Neuronal stem cell (in vitro differentiated cells): ENCODE results near the gene C10orf105. TPM values are rescaled to one million over a fixed set of nuclear protein-coding genes. Genes with fewer than 3 reads are reported as not detected.
A peak's percentile ranks its signal among the peaks of the same experiment; 100 is the strongest.

ENCODE experiments used
- DNase-seq: peaks from one replicate; pipeline ENCODE4 v3.0.0-alpha.2; 2013; ENCODE audit warnings: low spot score
- H2AFZ ChIP-seq: one replicate; pipeline ENCODE4 v1.6.1; 2013; ENCODE audit warnings: mild to moderate bottlenecking, low read length, inconsistent platforms
- H2AK5ac ChIP-seq: 2 replicates; pipeline ENCODE4 v1.6.1; 2013; ENCODE audit warnings: low read depth, mild to moderate bottlenecking, inconsistent platforms, low read length, moderate library complexity, mixed read lengths
- H2BK120ac ChIP-seq: 2 replicates; pipeline ENCODE4 v1.6.1; 2013; ENCODE audit warnings: low read depth, mild to moderate bottlenecking, inconsistent platforms, low read length, moderate library complexity, mixed read lengths
- H2BK12ac ChIP-seq: one replicate; pipeline ENCODE4 v1.6.1; 2013; ENCODE audit warnings: low read length, inconsistent platforms
- H2BK15ac ChIP-seq: 2 replicates; pipeline ENCODE4 v1.6.1; 2013; ENCODE audit warnings: mild to moderate bottlenecking, low read length, inconsistent platforms, mixed read lengths
- H2BK5ac ChIP-seq: one replicate; pipeline ENCODE4 v1.6.1; 2013; ENCODE audit warnings: inconsistent platforms, mild to moderate bottlenecking, low read length, moderate library complexity
- H3K14ac ChIP-seq: one replicate; pipeline ENCODE4 v1.6.1; 2013; ENCODE audit warnings: low read length, inconsistent platforms
- H3K18ac ChIP-seq: 2 replicates; pipeline ENCODE4 v1.6.1; 2013; ENCODE audit warnings: low read length, inconsistent platforms
- H3K23ac ChIP-seq: 2 replicates; pipeline ENCODE4 v1.6.1; 2013; ENCODE audit warnings: low read depth, mild to moderate bottlenecking, mixed read lengths, low read length, inconsistent platforms; ENCODE audit not compliant: poor library complexity
- H3K27ac ChIP-seq: replicated peaks from 3 replicates; pipeline ENCODE4 v1.5.1; 2013; ENCODE audit warnings: low read length, inconsistent platforms
- H3K27me3 ChIP-seq, 3 experiments: 2 replicates each; pipeline ENCODE4 v1.6.1; 2013; ENCODE audit warnings: low read length in 3 of 3, mild to moderate bottlenecking in 2 of 3, inconsistent platforms in 1 of 3, low read depth in 1 of 3, mixed read lengths in 1 of 3, moderate library complexity in 1 of 3; ENCODE audit not compliant: control insufficient read depth in 3 of 3, insufficient read depth in 3 of 3
- H3K36me3 ChIP-seq, 2 donors: replicated peaks in 1 of 2; 2 replicates each; pipeline ENCODE4 v1.6.1; 2013; ENCODE audit warnings: low read length in 2 of 2; ENCODE audit not compliant: control insufficient read depth in 2 of 2, insufficient read depth in 2 of 2
- H3K4ac ChIP-seq: 2 replicates; pipeline ENCODE4 v1.6.1; 2013; ENCODE audit warnings: inconsistent platforms, mild to moderate bottlenecking, low read length, moderate library complexity
- H3K4me1 ChIP-seq, 2 donors: 1 replicate in 1 of 2; 2 replicates in 1 of 2; pipeline ENCODE4 v1.6.1; 2013; ENCODE audit warnings: low read length in 2 of 2, low read depth in 1 of 2; ENCODE audit not compliant: control insufficient read depth in 2 of 2, insufficient read depth in 1 of 2
- H3K4me2 ChIP-seq: one replicate; pipeline ENCODE4 v1.6.1; 2013; ENCODE audit warnings: mild to moderate bottlenecking, low read length, inconsistent platforms; ENCODE audit not compliant: insufficient read depth, poor library complexity, severe bottlenecking
- H3K4me3 ChIP-seq, 2 donors: 2 replicates each; pipeline ENCODE4 v1.5.1; 2013; ENCODE audit warnings: low read length in 2 of 2, mild to moderate bottlenecking in 2 of 2, inconsistent platforms in 1 of 2, moderate library complexity in 1 of 2
- H3K79me1 ChIP-seq: one replicate; pipeline ENCODE4 v1.6.1; 2013; ENCODE audit warnings: low read depth, mild to moderate bottlenecking, inconsistent platforms, low read length, moderate library complexity
- H3K9ac ChIP-seq: one replicate; pipeline ENCODE4 v1.6.1; 2013; ENCODE audit warnings: mild to moderate bottlenecking, low read depth, low read length, inconsistent platforms; ENCODE audit not compliant: poor library complexity
- H3K9me3 ChIP-seq, 2 donors: replicated peaks in 1 of 2; 2 replicates each; pipeline versions ENCODE3 to v1.6.1; 2013; ENCODE audit warnings: low read length in 2 of 2, mild to moderate bottlenecking in 2 of 2, inconsistent platforms in 1 of 2, low read depth in 1 of 2, mixed read lengths in 1 of 2, moderate library complexity in 1 of 2; ENCODE audit not compliant: control insufficient read depth in 2 of 2, insufficient read depth in 1 of 2
- H4K8ac ChIP-seq: one replicate; pipeline ENCODE4 v1.6.1; 2013; ENCODE audit warnings: low read depth, mild to moderate bottlenecking, inconsistent platforms, low read length, moderate library complexity
- H4K91ac ChIP-seq: one replicate; pipeline ENCODE4 v1.6.1; 2013; ENCODE audit warnings: low read length, low read depth, mild to moderate bottlenecking, inconsistent platforms; ENCODE audit not compliant: poor library complexity
- WGBS, 2 donors: extraction: QIAGEN DNeasy Blood & Tissue Kit; methylation state at CpG; one replicate each; pipeline ENCODE4 v1.1.7; 2013; ENCODE audit warnings: missing lambda C conversion rate in 2 of 2, mixed read lengths in 1 of 2; ENCODE audit not compliant: insufficient read length in 2 of 2, insufficient replicate concordance in 1 of 2; ENCODE audit errors: extremely low coverage in 2 of 2; 5-methylcytosine and 5-hydroxymethylcytosine counted together
- polyA plus RNA-seq, 2 experiments: library from polyadenylated mRNA; stranded (reverse); fragments of 200-250 nt; gene quantifications; one replicate each; pipeline ENCODE4 v1.2.3, GENCODE V29; 2013

The C10orf105 gene, protein sequence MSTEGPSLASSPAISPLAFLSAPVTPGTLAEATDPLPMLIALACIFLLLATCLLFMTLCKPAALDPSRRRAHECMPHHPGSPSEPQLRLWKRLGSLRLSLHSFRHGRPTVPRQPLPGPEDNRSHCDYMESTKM
- polyA plus RNA-seq (2013, experiment 1 of 2), result 1.4 TPM
- 1.3 TPM for polyA plus RNA-seq (2013, experiment 2 of 2)

DNA sequence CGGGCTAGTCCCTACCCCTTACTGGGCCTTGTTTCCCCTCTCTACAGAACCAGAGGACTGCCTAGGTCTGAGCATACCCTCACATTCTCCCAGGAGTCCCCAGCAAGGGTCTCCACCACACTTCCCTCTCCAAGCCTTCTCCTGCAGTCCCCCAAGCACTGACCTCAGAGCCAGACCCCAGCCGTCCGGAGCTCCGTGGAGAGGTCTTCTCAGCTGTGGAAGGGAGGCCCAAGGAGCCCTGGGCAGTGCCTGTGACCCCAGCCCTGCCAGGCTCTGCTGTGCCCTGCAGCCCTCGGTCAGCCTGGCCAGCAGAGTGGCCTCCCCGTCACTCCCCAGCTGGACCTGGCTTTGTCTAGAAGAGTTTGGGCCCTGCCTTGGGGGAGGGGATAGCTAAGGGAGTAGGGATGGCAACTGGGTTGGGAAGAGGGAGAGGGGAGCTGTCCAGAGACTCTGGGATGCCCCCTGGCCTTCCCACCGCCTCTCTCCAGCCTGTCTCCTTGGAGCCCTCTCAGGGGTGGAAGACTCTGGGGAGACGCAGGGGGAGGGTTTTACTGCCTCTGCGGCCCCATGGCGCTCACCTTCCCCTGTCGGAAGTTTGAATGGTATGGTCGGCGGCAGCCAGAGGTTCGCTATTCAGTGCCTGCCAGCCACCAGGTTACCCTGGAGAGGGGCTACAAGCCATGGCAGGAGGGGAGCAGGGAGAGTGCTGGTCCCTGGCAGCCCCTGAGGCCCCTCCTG, at the start of gene C10orf105:
TSS of gene C10orf105 (minus strand) at position 315 of the 738 bp plus-strand sequence. CDS start 3,441 bp downstream, outside the sequence.
- H3K27me3 ChIP-seq, result peaks cover 0 to 28% (median 0%) of the 10 kb centered on the region in 3 experiments
- no peak within 1 kb of the TSS for H3K9ac ChIP-seq
- no peaks in the 10 kb centered on the region for H3K36me3 ChIP-seq
- peak within 1 kb of the TSS; percentile 56 for H2AK5ac ChIP-seq
- H3K4me3 ChIP-seq, result no peak within 1 kb of the TSS
- peak within 1 kb of the TSS; percentile 56 for H3K14ac ChIP-seq
- no peak for DNase-seq
- H3K9me3 ChIP-seq, result no peaks in the 10 kb centered on the region
- H2BK12ac ChIP-seq, result no peak within 1 kb of the TSS
- H2AFZ ChIP-seq, result no peak within 1 kb of the TSS
- no peak within 1 kb of the TSS for H4K91ac ChIP-seq
- H3K18ac ChIP-seq, result peak within 1 kb of the TSS; percentile 89
- peak within 1 kb of the TSS; percentile 17 for H2BK5ac ChIP-seq
- H3K4me2 ChIP-seq, result no peak within 1 kb of the TSS
- H2BK15ac ChIP-seq, result peak within 1 kb of the TSS; percentile 11
- H3K27ac ChIP-seq, result no peak within 1 kb of the TSS
- no CpG with 5 or more reads among the region's 14 CpGs for WGBS, 2 donors
- H4K8ac ChIP-seq, result peak within 1 kb of the TSS; percentile 1
- H3K4ac ChIP-seq, result no peak within 1 kb of the TSS
- peaks cover 0 to 14% of the 10 kb centered on the region in 2 donors for H3K4me1 ChIP-seq
- H2BK120ac ChIP-seq, result peak within 1 kb of the TSS; percentile 63
- no peak within 1 kb of the TSS for H3K23ac ChIP-seq
- H3K79me1 ChIP-seq, result no peaks in the 10 kb centered on the region

DNA sequence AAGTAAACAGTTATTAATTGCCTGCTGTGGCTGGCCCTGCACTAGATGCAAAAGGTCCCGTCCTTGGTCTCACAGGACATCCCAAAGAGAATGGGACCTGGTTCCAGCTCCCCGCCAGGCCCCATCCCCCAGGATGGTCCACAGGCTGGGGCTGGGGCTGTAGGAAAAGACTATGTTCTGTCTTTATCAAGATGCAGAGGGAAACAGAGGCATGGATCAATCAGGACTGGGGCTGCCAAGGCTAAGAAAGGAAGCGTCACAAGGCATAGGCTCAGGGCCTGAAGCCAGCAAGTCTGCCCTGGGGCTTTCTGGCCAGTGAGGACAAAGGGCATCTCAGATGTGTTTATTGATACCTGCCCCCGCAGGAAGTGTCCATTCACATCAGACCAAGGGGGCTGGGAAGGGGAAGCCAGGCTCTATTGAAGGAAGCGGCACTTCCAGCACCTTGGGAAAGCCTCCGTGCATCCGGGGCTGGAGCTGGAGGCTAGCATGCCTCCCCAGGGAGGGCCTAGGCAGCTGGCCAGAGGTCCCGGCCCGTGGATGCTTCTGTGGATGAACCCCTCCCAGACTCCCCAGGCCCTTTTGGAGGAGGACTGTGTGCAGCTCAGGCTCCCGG, 48.0 kb upstream of the C10orf105 start:
- Histone ChIP-seq H3K4me3 (no peak overlapping the region), H4K91ac (no peak overlapping the region), H2AFZ (peak overlapping the region; percentile 11), H3K4me1 (peaks cover 2 to 5% of the 10 kb centered on the region in 2 donors), H3K36me3 (no peaks in the 10 kb centered on the region), H3K27ac (no peak overlapping the region), H2BK120ac (no peak overlapping the region), H2BK5ac (peak overlapping the region; percentile 79), H3K4ac (no peak overlapping the region), H3K9me3 (no peaks in the 10 kb centered on the region), H2BK15ac (peak overlapping the region; percentile 38), H3K9ac (peak overlapping the region; percentile 51), H2BK12ac (no peak overlapping the region), H3K18ac (peak overlapping the region; percentile 24), H3K79me1 (no peaks in the 10 kb centered on the region), H4K8ac (no peak overlapping the region), H3K4me2 (no peak overlapping the region), H3K14ac (no peak overlapping the region), H3K27me3 (peaks cover 0 to 45% (median 8%) of the 10 kb centered on the region in 3 experiments), H3K23ac (no peak overlapping the region), H2AK5ac (peak overlapping the region; percentile 25)
- no CpG with 5 or more reads among the region's 10 CpGs for WGBS, 2 donors
- DNase-seq, result no peak

DNA sequence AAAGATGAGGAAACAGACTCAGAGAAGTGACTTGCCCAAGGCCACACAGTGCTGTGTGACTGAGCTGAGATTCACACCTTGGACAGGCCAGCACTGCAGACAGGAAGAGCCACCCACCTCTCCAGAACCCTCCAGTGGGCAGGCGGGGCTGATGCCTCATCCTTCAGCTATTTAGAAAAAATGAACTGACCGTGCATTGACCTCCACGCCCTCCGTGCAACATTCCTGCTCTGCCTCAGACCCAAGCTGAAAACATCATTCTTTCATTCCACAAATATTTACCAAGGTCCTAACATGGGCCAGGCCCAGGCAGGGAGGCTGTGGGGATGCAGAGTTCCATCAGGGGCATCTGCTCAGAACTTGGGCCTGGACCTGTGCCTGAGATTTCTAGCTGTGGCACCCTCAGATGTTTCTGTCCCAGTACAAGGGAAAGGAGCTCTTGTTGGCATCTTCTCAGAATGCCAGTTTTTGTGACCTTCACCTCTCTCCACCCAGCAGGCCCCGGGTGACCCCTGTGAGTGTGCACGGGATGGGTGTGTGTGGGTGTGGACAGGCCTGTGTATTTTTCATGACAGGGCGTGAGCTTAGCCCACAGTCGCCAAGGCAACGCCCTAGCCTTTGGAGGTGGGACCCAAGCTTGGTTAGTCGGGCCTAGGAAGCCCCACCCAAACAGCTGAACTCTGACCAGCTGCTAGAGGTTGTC, 47.3 kb upstream of the C10orf105 start:
- Histone ChIP-seq H3K14ac (no peak overlapping the region), H3K9ac (no peak overlapping the region), H3K79me1 (no peaks in the 10 kb centered on the region), H3K4me1 (peaks cover 2 to 5% of the 10 kb centered on the region in 2 donors), H3K4ac (no peak overlapping the region), H2AFZ (no peak overlapping the region), H3K23ac (no peak overlapping the region), H2BK15ac (no peak overlapping the region), H2BK5ac (no peak overlapping the region), H4K8ac (no peak overlapping the region), H2AK5ac (peak overlapping the region; percentile 17), H3K27ac (no peak overlapping the region), H3K4me2 (no peak overlapping the region), H3K36me3 (no peaks in the 10 kb centered on the region), H3K4me3 (no peak overlapping the region), H4K91ac (no peak overlapping the region), H3K27me3 (peaks cover 0 to 38% (median 2%) of the 10 kb centered on the region in 3 experiments), H3K9me3 (no peaks in the 10 kb centered on the region), H2BK120ac (no peak overlapping the region), H2BK12ac (no peak overlapping the region), H3K18ac (peak overlapping the region; percentile 16)
- no CpG with 5 or more reads among the region's 10 CpGs for WGBS, 2 donors
- DNase-seq, result no peak
